HG03521 (cell line): ENCODE results near the gene NEK10.

Source experiments
- ATAC-seq: cut with Tn5 transposase; IDR thresholded peaks from one replicate; pipeline ENCODE4 v1.9.1; 2021; ENCODE audit warnings: mild to moderate bottlenecking, moderate library complexity; ENCODE audit not compliant: unreplicated experiment

The NEK10 gene

DNA sequence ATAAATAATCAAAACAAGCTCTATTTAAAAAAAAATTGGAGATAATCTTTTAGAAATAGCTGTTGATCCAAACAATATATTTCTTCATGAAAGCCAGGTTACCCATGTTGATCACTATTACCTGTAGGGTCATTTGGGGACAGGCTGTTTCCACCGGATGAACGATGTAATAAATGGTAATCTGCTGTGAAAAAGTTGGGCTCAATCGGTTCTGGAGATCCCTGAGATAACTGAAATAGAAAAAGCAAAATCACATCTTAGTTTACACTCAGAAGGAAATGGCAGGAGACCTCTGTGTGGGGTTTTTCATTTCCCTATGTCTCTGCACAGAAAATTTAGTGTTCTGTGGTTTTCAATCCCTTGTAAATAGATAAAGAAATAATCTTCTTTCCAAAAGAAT lies 249.5 kb downstream of the NEK10 start:
- no peak for ATAC-seq

- no peak for ATAC-seq
Measured at GRCh38 chr3:27115352-27115751, 253.8 kb downstream of the NEK10 start.

DNA sequence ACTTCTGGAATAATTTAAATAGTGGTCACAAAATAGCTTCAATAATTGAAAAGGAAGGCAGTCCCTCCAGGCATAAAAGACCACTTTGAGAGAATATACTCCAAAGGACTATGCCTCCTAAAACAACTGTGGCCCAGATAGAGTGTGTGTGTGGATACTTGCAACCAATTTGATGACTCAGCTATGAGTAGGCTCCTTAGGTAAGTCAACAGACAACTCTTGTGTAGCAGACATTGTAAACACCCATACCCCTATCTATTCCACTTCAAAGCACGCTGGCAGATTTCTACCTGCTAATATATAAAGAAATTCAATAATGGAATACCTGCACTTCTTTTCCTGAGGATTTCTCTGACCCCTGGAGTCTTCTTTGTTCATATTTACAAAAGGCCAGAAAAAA lies 254.5 kb downstream of the NEK10 start:
- no peak for ATAC-seq

GRCh38 chr3:27114129-27114528 lies 255.1 kb downstream of the NEK10 start:
- no peak for ATAC-seq

GRCh38 chr3:27110020-27110419 lies 259.2 kb downstream of the NEK10 start:
- ATAC-seq = no peak

- no peak for ATAC-seq
Measured at GRCh38 chr3:27108322-27108721, 260.9 kb downstream of the NEK10 start.

DNA sequence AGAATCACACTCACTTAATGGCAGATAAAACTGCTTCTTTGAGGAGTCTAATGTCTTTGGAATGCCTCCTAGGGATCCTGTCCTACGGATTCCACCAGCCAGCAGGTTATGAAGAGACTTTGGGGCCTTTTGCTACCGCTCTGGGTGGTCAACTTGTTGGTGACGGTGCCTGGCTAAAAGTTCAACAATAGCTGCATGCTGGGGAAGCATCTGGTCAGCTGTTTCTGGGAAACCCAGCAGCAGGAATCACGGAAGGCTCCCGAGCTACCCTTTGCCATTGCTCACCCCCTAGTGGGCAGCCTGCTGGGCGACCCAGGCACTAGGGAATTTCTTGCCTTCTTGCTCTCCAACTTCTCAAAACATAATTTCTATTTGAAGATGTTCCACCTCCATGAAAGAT lies 263.3 kb downstream of the NEK10 start:
- no peak for ATAC-seq

DNA sequence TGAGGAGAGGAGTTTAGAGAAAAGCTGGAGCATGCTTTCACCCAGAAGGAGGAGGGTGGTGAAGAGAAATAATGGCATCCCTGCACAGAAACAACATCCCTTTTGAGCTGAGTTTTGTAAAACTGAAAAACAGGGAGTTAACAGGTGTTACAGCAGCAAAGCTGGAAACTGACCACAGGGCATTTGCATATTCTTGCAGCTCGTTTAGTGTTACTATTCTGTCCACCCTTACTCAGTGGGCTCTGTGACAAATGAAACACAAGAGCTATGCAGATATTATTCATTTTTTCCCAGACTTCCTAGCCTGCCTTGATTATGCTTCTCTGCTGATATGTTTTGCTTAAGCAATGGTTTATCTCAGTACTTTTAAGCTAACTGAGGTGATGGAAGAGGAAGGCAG lies 272.0 kb downstream of the NEK10 start:
- no peak for ATAC-seq

DNA sequence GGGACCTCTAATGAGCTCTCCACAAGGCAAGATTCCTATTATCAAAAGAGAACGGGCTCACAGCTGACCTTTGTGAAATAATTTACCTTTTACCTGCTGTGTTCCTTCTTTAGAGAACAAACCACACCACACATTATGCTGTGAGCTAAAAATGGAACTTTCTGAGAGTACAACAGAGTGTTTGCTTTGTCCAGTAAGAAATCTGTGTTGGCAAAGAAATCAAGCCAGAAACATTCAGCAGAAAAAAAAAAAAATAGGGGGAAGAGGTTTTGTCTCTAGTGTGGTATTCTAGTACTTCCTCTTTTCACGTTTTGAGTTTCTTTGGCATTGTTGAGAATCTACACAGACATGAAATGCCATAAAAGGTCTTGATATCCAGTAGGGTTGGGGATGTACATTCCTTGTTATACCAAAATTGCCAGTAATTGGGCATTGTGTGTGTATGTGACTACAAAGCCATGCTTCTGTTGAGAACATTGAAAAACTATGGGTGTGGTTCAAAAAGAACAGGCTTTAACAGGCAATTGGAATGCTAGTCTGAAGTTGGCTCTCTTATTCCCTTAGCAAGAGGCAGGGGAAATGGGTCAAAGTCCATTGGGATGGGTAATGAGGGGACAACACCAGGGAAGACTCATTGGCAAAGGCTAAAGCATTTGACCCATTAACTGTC lies 273.5 kb downstream of the NEK10 start:
- ATAC-seq = no peak

DNA sequence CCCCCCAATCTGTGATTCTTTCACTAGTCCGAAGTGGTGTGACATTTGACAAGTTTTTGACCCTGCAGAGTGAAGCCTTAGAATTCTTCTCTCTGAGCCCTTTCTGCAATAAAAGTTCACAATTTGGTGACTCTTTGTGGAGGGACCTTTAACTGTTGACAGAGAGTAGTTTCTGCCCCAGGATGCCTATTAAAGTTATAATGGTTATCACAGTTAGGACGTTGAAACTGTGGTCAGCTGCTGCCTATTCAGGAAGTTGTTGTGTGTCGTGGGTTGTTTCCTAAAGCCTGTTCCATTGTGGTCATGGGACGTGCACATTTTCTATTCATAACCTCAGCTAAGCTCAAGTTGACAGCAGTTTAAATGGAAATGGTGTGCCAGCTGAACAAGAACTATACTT lies 274.5 kb downstream of the NEK10 start:
- ATAC-seq = no peak

DNA sequence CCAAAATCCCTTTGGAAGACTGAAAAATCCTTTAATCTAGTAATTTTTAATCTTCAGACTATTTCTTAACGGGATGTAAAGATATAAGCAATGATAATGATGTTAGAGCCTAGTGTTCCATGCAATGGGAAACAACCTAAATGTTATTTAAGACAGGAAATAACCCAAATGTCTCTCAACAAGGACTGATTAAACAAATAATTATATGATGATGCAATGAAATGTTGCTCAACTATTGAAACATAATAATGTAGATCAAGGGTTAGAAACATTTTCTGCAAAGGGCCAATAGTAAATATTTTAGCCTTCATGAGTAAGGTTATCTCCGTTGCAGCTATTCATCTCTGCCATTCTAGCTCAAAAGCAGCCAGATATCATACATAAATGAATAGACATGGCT lies 275.4 kb downstream of the NEK10 start:
- ATAC-seq = no peak

DNA sequence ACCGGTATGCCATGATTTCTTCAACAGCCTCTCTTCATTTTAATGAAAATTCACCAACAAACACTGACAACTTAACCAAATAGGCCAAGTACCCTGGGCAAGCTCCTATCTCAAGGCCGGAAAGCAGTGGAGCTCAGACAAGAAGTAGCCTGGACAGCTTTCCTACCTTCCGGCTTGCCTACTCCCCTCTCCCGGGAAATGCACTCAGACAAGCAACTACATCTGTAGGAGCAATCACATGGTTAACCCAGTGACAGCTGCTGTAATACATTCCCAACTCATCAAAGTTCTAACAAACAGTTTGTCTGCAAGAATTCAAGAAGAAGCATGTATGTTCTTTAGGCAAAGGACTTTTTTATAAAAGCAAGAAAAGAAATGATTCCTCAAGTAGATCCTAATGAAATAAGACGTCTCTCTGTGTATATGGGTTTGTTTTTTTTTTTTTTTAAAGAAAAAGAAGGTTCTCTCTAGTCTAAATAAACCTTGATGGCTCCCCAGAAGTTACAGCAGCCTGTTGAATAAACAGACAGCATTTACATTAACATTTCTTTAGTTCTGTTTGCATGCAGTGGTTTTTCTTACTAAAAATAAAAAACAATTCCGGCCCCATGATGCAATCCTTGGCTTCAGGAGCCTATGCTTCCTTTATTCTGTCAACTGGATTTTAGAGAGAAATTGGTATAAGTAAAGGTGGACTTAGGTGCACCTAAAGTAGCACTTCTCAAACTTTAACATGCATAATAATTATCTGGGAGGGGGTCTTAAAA lies 278.7 kb downstream of the NEK10 start:
- ATAC-seq = no peak

GRCh38 chr3:27089645-27090044 lies 279.5 kb downstream of the NEK10 start:
- no peak for ATAC-seq

DNA sequence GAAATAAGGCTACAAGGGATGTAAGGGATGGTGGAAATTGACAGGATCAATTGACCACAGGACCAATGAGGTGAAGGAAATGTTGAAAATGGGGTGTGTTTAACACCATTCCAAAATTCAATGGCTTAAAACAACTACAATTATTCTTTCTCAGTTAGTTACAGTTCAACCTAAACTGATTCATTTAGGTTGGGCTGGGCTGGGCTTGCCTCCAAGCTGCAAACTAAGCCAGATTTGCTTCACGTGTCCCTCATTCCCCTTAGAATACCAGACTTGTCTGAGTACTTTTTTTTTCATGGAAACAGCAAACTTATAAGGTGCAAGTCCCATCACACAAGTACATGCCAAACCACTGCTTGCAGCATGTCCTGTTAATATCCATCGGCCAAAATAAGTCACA lies 280.1 kb downstream of the NEK10 start:
- no peak for ATAC-seq

DNA sequence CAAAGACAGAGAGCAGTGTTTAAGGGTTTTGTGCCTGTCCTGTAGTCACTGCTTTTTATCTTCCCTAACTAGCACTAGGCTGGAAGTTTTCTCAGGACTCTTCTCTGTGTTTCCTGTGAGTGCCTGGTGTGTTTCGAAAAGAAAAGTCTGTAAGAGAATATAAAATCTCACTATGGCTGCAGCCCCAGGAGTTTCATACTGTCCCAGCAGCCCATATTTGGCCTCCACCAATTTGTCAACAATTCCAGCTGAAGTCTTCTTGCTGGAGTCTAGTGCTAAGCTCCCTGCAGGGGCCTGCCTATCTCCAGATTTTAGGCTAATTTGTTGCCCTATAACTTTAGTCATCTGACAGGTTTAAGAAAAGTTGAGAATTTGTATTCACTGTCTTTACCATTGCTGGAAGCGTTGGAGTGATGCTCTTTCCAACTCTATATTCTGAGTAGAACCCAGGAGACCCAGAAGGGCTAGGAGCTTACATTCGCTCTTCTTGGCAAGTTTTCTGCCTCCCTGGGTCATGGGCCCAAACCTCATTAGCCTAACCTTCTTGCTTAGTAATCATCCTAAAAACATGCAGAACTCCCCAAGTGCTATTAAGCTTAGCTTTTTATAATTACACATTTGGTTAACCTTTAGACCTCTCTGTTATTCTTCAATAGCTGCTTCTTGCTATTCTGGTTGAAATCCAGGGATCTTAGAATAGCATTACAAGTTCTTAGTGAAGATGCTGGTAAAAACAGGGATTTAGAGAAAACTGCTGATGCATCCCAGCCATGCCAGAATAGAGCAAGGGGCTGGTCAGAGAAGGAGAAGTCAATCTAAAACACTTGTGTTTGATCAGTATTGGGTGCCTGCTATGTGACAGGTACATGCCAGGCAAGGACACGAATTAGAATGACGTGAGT lies 283.1 kb downstream of the NEK10 start:
- ATAC-seq = no peak

DNA sequence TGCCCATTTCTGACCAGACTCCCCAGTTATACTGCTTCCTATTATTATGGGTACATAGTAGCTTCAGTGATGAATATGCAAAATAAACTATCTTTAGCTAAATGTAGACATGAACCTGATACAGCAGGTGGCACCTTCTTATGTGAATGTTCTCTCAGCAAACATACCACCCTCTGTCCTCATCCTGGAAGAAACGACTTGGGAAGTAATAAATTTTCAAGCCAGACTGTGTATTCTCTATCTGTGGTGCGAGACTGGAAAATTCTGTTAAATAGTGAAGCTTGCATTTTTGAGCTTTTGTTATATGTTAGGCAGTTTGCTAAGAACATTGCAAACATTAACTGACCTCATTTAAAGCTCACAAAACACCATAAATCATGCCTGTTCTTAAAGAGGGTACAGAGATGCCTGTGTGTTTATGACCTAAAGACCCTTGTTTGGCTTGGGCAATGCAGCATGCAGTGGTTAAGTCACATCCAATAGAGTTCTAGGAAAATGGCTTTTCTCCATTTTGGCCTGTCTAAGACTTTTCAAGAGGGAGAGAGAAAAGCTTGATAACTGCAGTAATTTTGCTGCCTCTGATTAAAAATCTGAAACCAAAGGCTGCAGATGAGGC lies 287.1 kb downstream of the NEK10 start:
- no peak for ATAC-seq

DNA sequence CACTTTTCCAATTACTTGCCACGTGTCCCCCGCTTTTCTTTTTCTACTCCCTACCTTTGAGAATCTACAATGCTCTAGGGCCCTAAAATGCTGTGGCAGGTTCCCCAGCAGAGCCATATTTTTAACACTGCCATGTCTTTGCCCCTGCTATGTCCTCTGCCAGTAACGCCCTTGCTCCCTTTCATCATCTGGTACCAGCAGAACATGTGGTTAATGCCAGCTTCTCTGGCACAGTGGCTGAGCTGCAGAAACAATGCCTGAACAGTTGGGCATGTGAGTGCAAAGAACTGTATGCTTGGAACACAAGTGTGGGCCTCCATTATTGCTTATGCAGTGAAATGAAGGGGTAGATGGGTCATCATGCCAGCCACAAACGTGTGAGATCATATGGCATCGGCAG lies 287.6 kb downstream of the NEK10 start:
- ATAC-seq = no peak

DNA sequence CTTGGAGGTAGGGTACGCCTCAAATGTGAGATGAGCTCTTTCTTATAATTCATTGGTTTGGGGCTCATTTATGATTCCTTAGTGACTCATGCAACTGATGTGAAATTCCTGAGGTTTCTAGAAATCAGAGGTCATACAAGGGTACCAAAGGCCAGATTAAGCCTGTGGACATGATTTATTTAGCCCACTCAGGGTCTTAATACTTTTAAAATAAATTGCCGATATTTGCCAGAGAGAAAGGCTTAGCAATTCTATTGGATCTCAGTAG lies 289.0 kb downstream of the NEK10 start:
- no peak for ATAC-seq

GRCh38 chr3:27079427-27080257 lies 289.5 kb downstream of the NEK10 start:
- no peak for ATAC-seq

DNA sequence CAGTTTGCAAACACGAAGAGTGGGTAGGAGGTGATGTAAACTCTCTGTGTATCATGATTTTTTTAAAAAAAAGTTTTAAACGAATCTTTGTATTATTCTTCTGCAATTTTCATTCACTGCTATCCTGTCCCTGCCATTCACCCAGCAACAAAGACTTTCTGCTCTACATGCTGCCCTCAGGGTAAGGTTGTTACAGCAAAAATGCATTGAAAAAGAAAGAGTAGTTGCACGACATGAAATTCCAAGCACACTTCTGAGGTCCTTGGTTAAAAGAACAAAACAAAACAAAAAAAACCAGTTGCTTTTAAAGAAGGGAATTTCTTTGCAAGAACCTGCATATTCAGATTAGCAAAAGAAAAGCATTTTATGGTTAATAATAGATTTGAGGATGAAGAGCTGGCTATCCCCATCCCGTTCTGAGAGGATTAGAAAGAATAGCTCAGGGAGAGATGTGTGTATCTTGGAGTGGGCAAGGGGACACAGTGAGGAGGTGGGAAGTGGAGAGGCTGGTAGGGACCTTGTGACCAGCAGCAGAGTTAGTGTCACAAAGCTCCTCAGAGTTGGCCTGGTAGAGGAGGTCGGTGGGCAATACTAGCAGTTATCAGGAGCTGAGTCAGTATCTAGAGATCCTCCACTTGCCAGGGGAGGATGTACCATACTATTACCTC lies 290.8 kb downstream of the NEK10 start:
- no peak for ATAC-seq
